Psoas muscle (tissue), 8 donors: ENCODE results near the gene SASS6. TPM values are rescaled to one million over a fixed set of nuclear protein-coding genes. Genes with fewer than 3 reads are reported as not detected.

ENCODE experiments used
- ATAC-seq, 4 donors: fragments of 200-7000 bp; cut with Tn5 transposase; one replicate each; pipeline ENCODE4 v1.9.1; 2020; ENCODE audit warnings: moderate library complexity in 3 of 4, mild to moderate bottlenecking in 2 of 4
- DNase-seq, 2 donors: peaks; one replicate each; pipeline ENCODE4 v3.0.0-alpha.2; 2020
- H3K27ac ChIP-seq: fragments of 200-600 bp; one replicate; pipeline ENCODE4 v1.8.0; 2022
- H3K27me3 ChIP-seq, 3 donors: fragments of 200-600 bp in 1 of 3; one replicate each; pipeline versions ENCODE4 v1.6.1 to v1.8.0; 2013 to 2022; ENCODE audit warnings: low read length in 2 of 3, mild to moderate bottlenecking in 2 of 3, moderate library complexity in 1 of 3; ENCODE audit not compliant: insufficient read depth in 3 of 3
- H3K36me3 ChIP-seq, 2 donors: fragments of 200-600 bp in 1 of 2; one replicate each; pipeline versions ENCODE4 v1.6.1 to v1.8.0; 2013 to 2022; ENCODE audit warnings: low read depth in 1 of 2, mild to moderate bottlenecking in 1 of 2, moderate library complexity in 1 of 2; ENCODE audit not compliant: insufficient read depth in 1 of 2
- H3K4me1 ChIP-seq: fragments of 200-600 bp; one replicate; pipeline ENCODE4 v1.8.0; 2022
- H3K4me3 ChIP-seq: fragments of 200-600 bp; one replicate; pipeline ENCODE4 v1.8.0; 2022; ENCODE audit warnings: mild to moderate bottlenecking
- H3K9me3 ChIP-seq: fragments of 200-600 bp; one replicate; pipeline ENCODE4 v1.8.0; 2022
- CTCF ChIP-seq: fragments of 200-600 bp; IDR thresholded peaks from one replicate; pipeline ENCODE4 v1.8.0; 2022; ENCODE audit warnings: antibody characterized with exemption
- WGBS, 3 donors: extraction: QIAGEN DNeasy Blood & Tissue Kit; methylation state at CpG; one replicate each; pipeline versions ENCODE4 v1.1.6 to v1.1.7; 2013; 5-methylcytosine and 5-hydroxymethylcytosine counted together
- intact Hi-C, 2 donors: fragments of 100-400 bp; cut with DNase I; formaldehyde crosslinking; loops; one replicate each; pipeline versions ENCODE4 v1.11.0 to v1.14.2; 2022
- polyA plus RNA-seq, 3 donors: library from polyadenylated mRNA; stranded (reverse); fragments of 200-250 nt; gene quantifications; one replicate each; pipeline ENCODE4 v1.2.3, GENCODE V29; 2013
- total RNA-seq, 4 donors: library from RNA; stranded (reverse); fragmentation: NEBNext Ultra II Directional in 2 of 4; extraction: Animal tissue kit (Norgen Biotek cat#: 25700) in 2 of 4; gene quantifications; one replicate each; pipeline versions ENCODE4 v1.2.1 to v1.2.4, GENCODE V29; 2021 to 2023
- donor health status: healthy with polysubstance abuse.
- donor health status: DM: no; HTN: no; CAD: no; lungs with moderate emphysema.
- donor health status: Bipolar disorder and iron deficiency.
- donor health status: healthy.
- donor health status: DM: yes; HTN: yes; CAD: no.
- donor health status: DM: no; HTN: no; CAD: no.
- donor health status: DM: no; HTN: no; CAD: no.
- donor health status: DM: yes; HTN: yes; CAD: no.

The SASS6 gene
- total and polyA plus RNA-seq, 7 donors = 1.1 to 2.4 (median 1.4) TPM

GRCh38 chr1:100065183-100065968 is 67.4 kb downstream of the SASS6 start:
- intact Hi-C loops = no loop called here
- no peak for ATAC-seq
- H3K36me3 ChIP-seq = peaks cover 2 to 90% of the 10 kb centered on the region in 2 donors

GRCh38 chr1:100061681-100062080 is 71.0 kb downstream of the SASS6 start:
- H3K36me3 ChIP-seq = peaks cover 2 to 85% of the 10 kb centered on the region in 2 donors
- H3K4me1 ChIP-seq = no peaks in the 10 kb centered on the region
- H3K27me3 ChIP-seq = no peaks in the 10 kb centered on the region
- TF ChIP-seq CTCF = no peak
- intact Hi-C loops = no loop called here
- H3K4me3 ChIP-seq = no peak overlapping the region
- ATAC-seq (no peak), DNase-seq (no peak)
- no peaks in the 10 kb centered on the region for H3K9me3 ChIP-seq
- H3K27ac ChIP-seq = no peak overlapping the region
- WGBS, 3 donors = 95 to 98% (median 97%) methylated on average over 3 of the region's 3 CpGs

More at GRCh38 chr1:100065183-100065968, 67.4 kb downstream of the SASS6 start:
- 88 to 94% (median 88%) methylated on average over 1 of the region's 1 CpG for WGBS, 3 donors
- Histone ChIP-seq H3K9me3 (no peaks in the 10 kb centered on the region), H3K4me1 (no peaks in the 10 kb centered on the region), H3K27me3 (no peaks in the 10 kb centered on the region), H3K27ac (no peak overlapping the region), H3K4me3 (no peak overlapping the region)
- DNase-seq = no peak
- no peak for TF ChIP-seq CTCF

GRCh38 chr1:100053727-100054126 is 79.0 kb downstream of the SASS6 start:
- no peak for ATAC-seq
- 91 to 94% (median 93%) methylated on average over 4 of the region's 4 CpGs for WGBS, 3 donors
- Histone ChIP-seq H3K27ac (no peak overlapping the region), H3K36me3 (peaks cover 0 to 15% of the 10 kb centered on the region in 2 donors), H3K9me3 (no peaks in the 10 kb centered on the region), H3K4me3 (no peak overlapping the region), H3K27me3 (no peaks in the 10 kb centered on the region), H3K4me1 (no peaks in the 10 kb centered on the region)
- intact Hi-C loops = no loop called here
- no peak for TF ChIP-seq CTCF
- DNase-seq = no peak

- intact Hi-C loops = no loop called here
- ATAC-seq (no peak), DNase-seq (no peak)
- no peak overlapping the region for H3K4me3 ChIP-seq
- no peaks in the 10 kb centered on the region for H3K4me1 ChIP-seq
- peaks cover 0 to 11% of the 10 kb centered on the region in 2 donors for H3K36me3 ChIP-seq
- TF ChIP-seq CTCF = no peak
- H3K27me3 ChIP-seq = no peaks in the 10 kb centered on the region
- no peak overlapping the region for H3K27ac ChIP-seq
- no peaks in the 10 kb centered on the region for H3K9me3 ChIP-seq
Observed at GRCh38 chr1:100053119-100053518, 79.6 kb downstream of the SASS6 start.

GRCh38 chr1:100051893-100052292 is 80.8 kb downstream of the SASS6 start:
- DNase-seq (no peak), ATAC-seq (no peak)
- peaks cover 0 to under 1% of the 10 kb centered on the region in 2 donors for H3K36me3 ChIP-seq
- TF ChIP-seq CTCF = no peak
- no peaks in the 10 kb centered on the region for H3K27me3 ChIP-seq
- no peaks in the 10 kb centered on the region for H3K9me3 ChIP-seq
- no peak overlapping the region for H3K27ac ChIP-seq
- intact Hi-C loops = no loop called here
- H3K4me1 ChIP-seq = peaks cover 7% of the 10 kb centered on the region
- no peak overlapping the region for H3K4me3 ChIP-seq
- WGBS, 3 donors = 94 to 100% (median 94%) methylated on average over 1 of the region's 1 CpG
